ENCODE measurements around the gene CCDC92B.
"Not testable (repeated sequence)": the region's sequence is repeated elsewhere in the genome, so short reads cannot be mapped to it uniquely, and the experiment has no call there.

CCDC92B gene

DNA sequence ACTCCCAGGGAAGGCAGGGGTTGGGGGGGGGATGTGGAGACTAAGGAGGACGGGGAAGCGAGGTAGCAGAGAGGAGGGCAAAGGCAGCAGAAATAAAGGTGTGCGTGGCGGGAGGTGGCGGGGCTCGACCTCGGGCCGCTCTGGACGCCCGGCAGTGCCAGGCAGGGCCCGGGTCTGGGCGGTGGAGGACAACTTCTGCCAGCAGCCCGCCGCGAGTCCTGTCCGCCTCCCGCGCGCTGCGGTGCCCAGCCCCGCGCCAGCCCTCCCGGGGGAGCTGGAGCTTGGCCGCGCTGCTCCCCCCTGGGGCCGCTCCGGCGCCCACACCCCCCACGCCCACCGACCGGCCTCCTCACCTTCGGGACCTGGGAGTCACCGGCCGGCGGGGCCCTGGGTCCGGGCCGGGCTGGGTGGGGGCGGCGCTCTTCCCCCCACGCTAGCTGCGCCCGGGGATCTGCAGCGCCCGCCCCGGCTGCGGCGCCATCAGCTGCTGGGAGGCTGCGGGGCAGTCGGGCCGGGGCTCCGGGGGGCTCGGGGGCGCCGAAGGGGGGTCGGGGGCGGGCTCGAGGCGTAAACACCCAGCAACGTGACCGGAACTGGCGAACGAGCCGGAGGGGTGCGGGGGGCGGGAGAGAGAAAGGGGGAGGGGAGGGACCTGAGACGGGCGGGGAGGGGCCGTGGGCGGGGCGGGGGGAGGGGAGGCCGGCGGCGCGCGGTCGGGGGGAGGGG lies at the start of gene CCDC92B:
TSS of gene CCDC92B (minus strand) at position 595 of the 726 bp plus-strand sequence. CDS start 14,507 bp downstream, outside the sequence.
- no peak for DNase-seq

DNA sequence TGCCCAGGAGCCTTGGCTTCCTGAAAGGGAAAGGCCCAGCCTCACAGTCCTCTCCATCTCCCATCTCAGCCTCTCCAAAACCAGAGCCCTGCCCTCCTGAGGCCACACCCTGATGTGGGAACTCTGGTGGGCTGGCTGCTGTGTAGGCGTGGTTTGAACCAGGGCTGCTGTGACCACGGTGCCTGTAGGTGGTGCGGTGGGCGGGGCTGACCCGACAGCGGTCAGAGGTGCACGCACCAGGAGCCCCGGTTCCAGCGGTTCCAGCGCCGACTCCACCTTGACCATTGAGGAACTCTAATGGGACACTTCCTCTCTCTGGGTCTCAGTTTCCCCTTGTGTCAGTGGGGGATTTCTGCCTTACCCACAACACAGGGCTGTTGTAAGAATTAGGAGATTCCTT lies 49.2 kb upstream of the CCDC92B start:
- no peak for DNase-seq

DNA sequence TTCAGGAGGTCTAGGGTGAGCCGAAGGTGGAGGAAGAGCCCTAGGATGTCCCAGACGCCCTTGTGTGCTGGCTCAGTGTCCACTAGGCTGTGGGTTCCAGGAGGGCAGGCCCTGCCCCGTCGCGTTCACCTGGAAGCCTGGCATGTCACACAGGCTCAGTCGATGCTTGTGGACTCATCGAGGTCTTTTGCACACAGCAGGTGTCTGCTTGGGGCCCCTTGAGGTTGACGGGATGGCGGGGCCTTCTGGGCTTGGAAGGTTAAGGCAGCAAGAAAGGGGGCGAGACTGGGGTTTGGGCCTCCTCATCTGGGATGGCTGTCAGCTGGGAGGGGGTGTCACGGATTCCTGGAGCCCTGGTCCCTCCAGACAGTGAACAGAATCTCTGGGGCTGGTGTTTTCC lies 48.7 kb upstream of the CCDC92B start:
- DNase-seq, result no peak

DNA sequence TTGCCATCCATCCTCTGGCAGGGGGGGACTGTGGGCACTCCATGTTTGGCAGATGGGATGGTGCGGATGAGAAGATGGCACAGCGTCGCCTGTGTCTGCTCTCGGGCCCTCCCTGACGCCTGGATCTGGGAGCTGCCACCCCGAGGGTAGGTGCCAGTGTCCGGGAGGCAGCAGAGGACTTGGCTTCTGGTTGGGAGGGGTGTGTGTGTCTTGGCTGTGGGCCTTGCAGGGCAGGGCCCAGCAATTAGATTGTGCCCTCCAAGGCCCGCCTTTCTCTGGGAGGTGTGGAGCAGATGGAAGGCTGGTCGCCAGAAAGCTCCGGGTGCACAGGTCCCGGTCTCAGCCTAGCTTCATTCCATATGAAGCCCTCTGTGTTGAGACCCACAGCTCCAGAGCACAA lies 48.2 kb upstream of the CCDC92B start:
- no peak for DNase-seq

DNA sequence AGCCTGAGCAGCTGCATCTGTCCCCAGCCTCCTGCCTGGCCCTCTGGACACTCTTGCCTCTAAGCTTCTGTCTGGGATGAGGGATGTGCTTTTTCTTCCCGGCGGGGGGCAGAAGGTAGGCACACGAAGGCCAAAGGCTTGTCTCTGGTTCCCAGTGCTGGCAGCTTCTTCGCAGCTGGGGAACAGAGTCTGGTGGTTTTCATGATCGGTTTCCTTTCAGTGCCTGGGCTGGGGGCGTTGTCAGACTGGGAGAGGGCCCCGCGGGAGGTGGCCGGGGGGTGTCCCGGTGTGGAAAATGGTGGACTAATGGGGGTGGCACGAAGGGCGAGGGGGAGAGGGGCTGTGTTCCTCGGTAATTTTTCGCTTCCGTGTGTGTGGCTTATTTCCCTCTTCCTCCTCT lies 47.8 kb upstream of the CCDC92B start:
- no peak for DNase-seq

DNA sequence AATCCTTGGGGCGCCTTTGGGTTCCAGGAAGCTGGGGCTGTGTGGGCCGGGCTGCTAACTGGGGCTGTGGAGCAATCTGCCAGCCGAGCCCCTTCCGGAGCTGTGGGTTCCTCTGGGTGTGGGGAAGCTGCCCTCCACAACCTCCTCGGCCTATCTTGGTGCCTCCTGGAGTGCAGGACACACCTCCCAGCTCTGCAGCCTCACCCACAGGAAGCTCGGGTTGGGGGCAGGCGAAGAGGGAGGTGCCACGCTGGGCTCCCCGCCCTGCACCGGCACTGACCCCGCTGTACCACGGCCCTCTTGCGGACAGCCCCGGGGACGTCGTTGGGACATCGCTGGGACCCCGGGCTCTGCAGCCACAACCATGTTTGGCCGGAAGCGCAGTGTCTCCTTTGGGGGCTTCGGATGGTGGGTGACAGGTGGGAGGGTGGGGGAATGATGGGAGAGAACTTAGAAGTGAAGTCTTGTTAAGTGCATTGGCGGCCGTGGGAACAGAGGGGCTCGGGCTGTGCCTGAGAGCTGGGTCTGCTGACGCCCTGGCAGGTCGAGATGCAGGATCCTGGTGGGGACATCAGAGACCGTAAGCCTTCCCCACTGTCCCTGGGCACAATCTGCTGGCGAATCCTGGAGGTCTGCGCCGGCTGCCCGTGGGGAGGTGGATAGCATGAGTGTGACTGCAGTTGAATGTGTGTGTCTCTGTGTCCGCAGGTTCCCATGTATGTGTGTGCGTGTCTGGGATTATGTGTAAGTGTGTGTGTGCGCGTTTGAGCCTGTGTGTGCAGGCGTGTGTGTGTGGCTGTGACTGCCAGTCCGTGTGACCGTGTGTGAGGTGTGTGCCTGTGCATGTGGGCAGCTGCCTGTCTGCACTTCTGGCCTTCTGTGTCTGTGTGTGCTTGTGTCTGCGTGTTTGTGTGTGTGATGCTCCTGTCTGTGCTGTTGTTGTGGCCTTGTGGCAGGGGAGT lies 47.0 kb upstream of the CCDC92B start, which contains the start of gene RAP1GAP2:
TSS of gene RAP1GAP2 (plus strand) at position 275 of the 962 bp plus-strand sequence. CDS start at position 365, 90 bp downstream.
- DNase-seq, result peak; percentile 76 to 79

DNA sequence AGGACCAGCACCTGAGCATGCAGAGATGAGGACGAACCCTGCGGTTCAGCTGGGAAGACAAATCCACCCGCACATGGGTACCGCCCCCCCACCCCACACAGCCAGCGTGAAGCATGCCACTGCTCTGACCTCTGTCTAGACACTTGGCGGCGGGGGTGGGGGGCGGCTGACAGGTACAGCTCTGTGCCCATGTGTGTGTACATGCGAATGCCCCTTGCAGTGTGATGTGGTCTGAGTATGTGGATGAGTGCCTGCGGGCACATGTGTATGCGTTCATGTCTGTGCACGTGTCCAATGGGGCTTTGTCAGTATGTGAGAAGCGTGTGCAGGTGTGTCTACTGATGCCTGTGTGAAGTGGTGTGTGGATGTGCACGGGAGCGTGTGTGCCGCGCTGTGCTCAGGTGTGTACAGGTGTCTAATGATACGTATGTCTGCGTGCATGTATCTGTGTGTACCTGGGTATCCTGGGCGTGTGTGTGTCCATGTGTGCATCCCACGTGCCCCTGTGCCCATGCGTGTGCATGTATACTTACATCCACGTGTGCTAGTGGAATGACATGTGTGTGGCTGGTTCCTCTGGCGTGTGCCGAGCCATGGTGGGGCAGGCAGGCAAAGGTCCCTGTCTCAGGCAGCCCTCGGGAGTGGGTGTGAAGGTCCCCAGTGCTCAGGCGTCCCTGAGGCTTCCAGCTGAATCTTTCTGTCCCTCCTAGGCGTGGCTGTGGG lies 46.1 kb upstream of the CCDC92B start:
- no peak for DNase-seq

DNA sequence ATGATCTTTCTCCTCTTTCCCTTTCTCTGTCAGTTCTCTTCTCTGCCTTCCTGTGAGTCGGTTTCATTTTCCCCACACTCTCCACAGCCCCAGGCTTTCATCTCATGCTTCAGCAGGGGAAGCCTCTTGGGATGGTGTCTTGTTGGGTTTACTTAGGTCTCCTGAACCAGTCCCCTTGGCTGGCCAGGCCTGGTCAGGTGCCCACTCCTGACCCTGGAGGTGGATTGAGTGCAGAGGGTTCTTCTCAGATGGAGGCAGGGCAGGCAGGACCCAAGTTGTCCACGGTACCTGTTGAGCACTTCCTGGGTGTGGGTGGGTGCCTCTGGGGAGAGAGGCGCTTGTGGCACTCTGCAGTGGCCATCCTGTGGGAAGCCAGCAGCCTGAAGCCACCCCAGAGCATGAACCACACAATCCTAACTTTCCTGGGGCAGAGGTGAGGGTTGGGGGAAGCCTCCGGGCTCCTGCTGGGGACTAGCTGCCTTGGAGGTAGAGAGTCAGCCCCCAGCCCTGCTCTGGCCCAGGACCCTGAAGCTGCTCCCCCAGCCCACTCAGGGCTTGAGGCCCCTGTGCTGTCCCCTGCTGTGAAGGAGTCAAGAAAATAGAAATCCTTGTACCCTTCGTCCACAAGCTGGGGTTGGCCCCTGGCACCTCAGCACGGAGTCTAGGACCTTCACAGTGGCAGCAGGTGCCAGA lies 44.8 kb upstream of the CCDC92B start:
- no peak for DNase-seq

DNA sequence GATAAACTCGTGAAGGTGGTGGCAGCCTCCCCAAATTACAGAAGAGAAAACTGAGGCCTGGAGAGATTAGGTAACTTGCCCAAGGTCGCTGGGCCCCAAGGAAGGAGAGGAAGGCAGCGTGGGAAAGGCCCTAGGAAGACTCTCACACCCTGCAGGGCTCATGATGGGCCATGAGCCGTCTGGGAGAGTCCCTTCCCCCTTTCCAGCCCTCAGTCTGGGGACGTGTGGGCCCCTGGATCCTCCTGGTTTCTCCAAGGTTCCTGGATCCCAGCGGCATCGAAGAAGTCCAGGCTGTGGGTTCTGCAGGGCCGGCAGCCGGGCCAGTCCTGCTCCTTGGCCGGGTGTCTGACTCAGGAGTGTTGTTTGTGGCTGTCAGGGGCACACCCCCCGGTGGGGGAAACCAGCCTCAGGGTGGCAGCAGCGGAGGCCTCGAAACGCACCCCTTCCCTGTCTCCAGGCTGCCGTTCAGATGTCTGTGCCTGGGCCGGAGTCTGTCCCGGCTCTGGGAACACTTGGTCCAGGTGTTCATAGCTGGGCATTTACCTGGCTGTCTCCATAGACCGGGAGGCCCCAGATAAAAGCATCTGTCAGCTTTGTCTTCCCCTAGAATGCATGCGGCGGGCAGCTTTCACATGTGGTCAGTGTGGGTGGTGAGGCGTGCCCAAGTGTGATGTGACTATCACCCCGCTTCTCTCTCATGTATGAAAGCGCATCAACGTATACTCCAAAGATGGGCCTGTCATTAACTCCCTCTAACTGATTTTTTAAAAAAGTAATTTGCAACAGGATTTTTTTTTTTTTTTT lies 43.1 kb upstream of the CCDC92B start:
- DNase-seq, result no peak

DNA sequence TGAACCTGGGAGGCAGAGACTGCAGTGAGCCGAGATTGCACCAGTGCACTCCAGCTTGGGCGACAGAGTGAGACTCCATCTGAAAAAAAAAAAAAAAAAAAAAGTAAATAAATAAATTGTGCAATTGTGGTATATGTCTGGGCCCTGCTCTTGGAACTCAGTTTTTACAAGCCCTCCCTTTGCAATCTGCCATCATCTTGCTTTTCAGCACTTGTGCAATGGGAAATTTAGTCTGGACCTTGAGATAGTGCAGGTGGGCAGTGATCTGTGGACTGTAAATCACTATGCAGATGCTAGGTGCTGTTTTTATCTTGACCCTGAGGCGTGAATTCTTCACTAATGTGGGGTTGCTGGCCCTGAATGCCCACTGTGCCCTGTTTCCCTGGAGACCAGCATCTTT lies 40.2 kb upstream of the CCDC92B start:
- DNase-seq, result peak; percentile 10 to 13

DNA sequence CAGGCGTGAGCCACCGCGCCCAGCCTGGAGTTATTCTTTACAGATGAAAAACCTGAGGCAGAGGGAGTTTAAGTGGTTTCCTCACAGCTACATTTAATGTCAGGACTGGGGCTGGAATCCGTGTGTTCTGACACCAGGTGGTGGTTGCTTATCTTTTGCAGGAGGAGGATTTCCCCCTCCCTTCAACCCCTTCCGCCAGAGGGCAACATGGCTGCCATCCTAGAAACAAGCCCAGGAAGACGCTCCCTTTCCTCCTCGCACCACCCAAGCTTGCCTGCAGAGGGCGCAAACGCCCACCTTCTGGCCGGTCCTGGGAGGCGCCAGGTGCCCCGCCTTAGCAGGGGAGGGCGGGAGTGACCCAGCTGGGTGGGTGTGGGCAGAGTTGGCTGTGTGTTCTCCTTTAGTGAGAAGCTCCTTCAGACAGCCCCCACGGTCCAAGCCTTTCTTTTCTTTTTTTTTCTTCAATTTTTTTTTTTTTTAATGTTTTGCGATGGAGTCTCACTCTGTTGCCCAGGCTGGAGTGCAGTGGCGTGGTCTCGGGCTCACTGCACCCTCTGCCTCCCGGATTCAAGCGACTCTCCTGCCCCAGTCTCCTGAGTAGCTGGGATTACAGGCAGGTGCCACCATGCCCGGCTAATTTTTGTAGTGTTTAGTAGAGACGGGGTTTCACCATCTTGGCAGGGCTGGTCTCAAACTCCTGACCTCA lies 36.9 kb upstream of the CCDC92B start:
- peak; percentile 45 to 57 for DNase-seq

DNA sequence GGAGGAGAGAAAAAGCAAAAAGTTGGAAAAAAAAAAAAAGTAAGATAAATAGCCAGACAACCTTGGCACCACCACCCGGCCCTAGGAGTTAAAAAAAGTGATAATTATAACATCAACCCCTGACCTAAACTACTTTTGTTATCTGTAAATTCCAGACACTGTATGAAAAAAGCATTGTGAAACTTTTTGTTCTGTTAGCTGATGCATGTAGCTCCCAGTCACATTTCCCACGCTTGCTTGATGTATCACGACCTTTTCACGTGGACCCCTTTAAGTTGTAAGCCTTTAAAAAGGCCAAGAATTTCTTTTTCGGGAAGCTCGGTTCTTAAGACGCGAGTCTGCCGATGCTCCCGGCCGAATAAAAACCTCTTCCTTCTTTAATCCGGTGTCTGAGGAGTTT lies 35.9 kb upstream of the CCDC92B start:
- not testable (repeated sequence) for DNase-seq

DNA sequence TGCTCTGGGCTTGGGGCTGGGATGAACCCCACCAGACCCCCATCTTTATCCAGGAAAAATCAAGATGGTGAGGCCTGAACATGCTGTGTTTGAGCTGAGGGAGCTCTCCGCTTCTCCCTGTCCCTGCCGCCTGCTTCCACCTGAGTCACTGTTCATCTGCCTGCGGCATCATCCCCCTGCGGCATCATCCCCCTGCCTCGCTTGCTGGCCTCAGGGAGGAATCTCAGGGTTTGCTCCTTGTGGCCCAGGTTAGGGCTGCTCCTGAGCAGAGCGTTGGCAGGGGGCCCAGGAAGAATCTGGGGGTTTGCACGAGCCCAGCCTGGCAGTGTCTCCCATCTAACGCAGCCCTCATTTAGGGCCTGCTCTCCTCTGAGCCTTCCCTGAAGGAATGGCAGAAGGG lies 35.4 kb upstream of the CCDC92B start:
- DNase-seq, result no peak

DNA sequence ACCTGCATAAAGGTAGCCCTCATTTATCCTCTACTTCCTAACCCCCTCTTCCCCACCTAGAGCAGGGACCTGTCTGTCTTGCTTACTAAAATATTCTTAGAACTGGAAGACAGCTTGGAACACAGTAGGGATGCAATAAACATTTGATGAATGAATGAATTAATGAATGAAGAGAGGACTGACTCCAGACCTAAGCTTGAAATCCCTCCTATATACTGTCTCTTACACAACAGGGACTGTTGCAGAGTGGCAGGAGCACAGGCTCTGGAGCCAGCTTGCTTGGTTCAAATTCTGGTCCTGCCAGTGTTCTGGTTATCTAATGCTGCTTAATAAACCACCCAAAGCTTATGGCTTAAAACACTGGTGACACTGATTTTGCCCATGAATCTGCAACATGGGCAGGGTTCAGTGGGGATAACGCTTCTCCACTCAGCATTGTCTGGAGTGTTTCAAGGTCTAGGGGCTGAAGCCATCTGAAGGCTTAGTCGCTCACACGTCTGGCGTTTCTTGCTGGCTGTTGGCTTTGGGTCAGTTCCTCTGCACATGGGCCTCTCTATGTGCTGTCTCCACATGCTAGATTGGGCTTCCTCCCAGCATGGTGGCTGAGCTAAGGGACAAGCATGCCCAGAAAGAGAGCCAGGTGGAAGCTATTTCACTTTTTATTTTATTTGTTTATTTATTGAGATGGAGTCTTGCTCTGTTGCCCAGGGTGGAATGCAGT lies 34.0 kb upstream of the CCDC92B start:
- DNase-seq, result no peak

DNA sequence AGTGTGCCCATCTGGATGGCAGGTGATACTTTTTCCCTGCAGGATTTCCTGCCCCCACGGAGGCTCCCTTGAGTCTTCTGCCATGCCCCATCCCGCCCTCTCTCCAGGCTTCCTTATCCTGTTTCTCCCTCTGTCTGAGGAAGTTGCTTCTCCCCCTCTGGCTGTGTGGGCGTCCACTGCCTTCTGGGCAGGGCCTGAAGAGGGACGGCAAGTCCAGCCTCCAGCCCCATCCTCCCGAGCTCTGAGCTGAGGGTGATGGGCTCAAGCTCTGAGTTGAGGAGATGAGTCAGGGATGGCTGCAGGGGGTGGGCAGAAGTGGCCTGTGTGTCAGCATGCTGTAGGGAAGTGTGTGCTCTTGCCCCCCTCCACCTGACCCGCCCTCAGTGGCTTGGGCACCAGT lies 32.6 kb upstream of the CCDC92B start:
- DNase-seq, result no peak

DNA sequence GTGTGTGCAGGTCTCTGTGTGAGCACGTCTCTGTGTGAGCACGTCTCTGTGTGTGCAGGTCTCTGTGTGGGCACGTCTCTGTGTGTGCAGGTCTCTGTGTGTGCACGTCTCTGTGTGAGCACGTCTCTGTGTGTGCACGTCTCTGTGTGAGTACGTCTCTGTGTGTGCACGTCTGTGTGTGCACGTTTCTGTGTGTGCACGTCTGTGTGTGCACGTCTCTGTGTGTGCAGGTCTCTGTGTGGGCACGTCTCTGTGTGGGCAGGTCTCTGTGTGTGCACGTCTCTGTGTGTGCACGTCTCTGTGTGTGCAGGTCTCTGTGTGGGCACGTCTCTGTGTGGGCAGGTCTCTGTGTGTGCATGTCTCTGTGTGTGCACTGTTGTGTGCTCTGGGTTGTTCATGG lies 32.1 kb upstream of the CCDC92B start:
- DNase-seq, result not testable (repeated sequence)

DNA sequence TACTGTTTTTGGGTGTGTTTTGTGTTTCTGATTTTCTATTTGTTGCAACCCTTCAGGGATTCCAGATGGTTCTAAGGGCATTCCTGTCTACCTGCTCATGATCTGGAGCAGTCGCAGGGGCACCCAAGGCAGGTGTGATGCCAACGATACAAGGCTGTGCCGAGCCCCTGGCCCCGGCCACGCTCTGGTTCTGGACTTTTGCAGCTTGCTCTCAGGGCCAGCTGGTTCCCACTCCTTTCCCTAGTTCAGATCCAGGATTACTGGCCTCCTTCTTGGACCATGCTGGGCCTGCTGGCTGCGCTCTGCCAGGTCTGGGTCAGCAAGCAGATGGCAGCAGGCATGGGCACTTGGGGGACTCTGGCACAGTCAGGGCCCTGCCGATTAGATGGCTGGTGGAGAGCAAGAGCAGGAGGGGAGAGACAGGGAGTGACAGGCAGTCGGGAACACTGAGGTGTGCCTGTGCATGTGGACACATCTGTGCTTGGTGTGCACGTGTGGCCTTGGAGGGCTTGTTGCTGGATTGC lies 31.5 kb upstream of the CCDC92B start:
- DNase-seq, result no peak

DNA sequence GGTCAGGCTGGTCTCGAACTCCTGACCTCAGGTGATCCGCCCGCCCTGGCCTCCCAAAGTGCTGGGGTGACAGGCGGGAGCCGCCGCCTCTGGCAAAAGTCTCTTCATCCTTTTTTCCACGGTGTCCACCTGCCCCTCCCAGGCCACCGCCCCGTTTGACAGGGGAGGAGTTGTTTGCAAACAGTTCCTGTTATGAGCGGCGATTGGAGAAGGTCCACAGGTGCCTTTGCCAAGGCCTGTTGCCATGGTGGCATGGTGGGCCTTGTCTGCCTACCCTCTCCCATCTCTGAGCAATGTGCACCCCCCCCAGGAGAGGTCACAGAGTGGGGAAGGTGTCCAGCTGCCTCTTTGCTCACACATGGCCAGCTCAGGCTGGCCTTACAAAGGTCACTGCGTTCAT lies 30.8 kb upstream of the CCDC92B start:
- DNase-seq, result no peak

DNA sequence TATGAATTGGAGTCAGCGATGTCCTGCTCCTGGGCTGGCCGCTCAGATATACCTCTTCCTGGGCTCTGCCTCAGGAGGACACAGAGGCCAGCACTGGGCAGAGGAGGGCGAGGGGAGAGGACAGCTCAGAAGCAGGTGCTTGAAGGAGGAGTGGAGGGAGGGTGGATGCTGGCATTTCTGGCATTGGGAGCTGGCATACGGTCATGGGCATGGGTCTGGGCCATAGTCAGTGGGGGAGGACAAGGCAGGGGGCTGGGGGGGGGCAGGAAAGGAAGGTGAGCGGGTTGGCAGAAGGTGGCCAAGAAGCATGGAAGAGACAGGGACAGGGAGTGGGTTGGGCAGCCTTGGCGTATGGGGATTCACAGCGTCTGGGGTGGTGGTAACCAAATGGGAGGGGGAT lies 30.1 kb upstream of the CCDC92B start:
- no peak for DNase-seq

DNA sequence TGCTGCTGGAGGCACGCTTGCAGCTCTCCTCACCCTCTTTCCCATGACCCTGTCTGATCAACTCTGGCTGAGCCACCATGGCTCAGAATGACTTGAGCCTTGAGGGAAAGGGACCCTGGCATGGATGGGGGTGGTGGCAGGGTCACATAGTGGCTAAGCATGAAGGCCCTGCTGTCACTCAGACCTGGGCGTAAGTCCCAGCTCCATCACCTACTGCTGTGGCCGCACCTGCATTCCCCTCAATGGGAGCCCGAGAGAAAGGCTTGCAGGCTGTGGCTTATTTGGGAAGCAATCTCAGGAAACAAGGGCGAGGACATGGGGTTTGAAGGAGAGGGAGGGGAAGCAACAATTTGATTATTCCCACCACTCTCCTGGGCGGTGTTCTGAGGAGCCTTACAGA lies 29.0 kb upstream of the CCDC92B start:
- DNase-seq, result no peak

All from AML-193 (cell line).